ENCODE results near the gene SMCO1.
A peak's percentile ranks its signal among the peaks of the same experiment; 100 is the strongest.
"Not testable (repeated sequence)": the region's sequence is repeated elsewhere in the genome, so short reads cannot be mapped to it uniquely, and the experiment has no call there.

Gene SMCO1

GRCh38 chr3:196533260-196533681 lies 18.1 kb upstream of the SMCO1 start:
- DNase-seq (ENCODE audit: low read depth, low spot score): no peak
- H3K9me3 ChIP-seq (ENCODE audit: low read depth, low read length): no peaks in the 10 kb centered on the region
- H3K27ac ChIP-seq: no peak overlapping the region
- 0 out of 2 replicates have a peak overlapping the region, but pooled peaks have one; percentile 6 for H3K4me3 ChIP-seq
- TF ChIP-seq POLR2AphosphoS5 (IDR thresholded peaks at IDR 0.05; ENCODE audit: borderline replicate concordance, low read depth, low read length) (no peak), FOXP2 (optimal IDR thresholded peaks at IDR 0.05; ENCODE audit: control extremely low read depth, extremely low read length, insufficient read depth) (no peak)
- no peak overlapping the region for H3K9ac ChIP-seq (ENCODE audit: insufficient read length)
- H3K36me3 ChIP-seq (ENCODE audit: insufficient read depth, low read length): no peaks in the 10 kb centered on the region

- H3K27ac ChIP-seq: no peak overlapping the region
- DNase-seq (ENCODE audit: low read depth, low spot score): no peak
- no peak overlapping the region for H3K9ac ChIP-seq (ENCODE audit: insufficient read length)
- TF ChIP-seq POLR2AphosphoS5 (IDR thresholded peaks at IDR 0.05; ENCODE audit: borderline replicate concordance, low read depth, low read length) (no peak), FOXP2 (optimal IDR thresholded peaks at IDR 0.05; ENCODE audit: control extremely low read depth, extremely low read length, insufficient read depth) (no peak), EZH2 (IDR thresholded peaks at IDR 0.05) (no peak)
- H3K36me3 ChIP-seq (ENCODE audit: insufficient read depth, low read length): no peaks in the 10 kb centered on the region
- H3K9me3 ChIP-seq (ENCODE audit: low read depth, low read length): no peaks in the 10 kb centered on the region
- H3K4me3 ChIP-seq: no peak overlapping the region
Observed at GRCh38 chr3:196531418-196531817, 16.3 kb upstream of the SMCO1 start.

GRCh38 chr3:196528639-196529233 lies 13.6 kb upstream of the SMCO1 start:
- Histone ChIP-seq H3K9ac (ENCODE audit: insufficient read length) (no peak overlapping the region), H3K36me3 (ENCODE audit: insufficient read depth, low read length) (no peaks in the 10 kb centered on the region), H3K9me3 (ENCODE audit: low read depth, low read length) (no peaks in the 10 kb centered on the region), H3K4me3 (no peak overlapping the region), H3K27ac (no peak overlapping the region)
- DNase-seq (ENCODE audit: low read depth, low spot score): no peak
- TF ChIP-seq POLR2AphosphoS5 (IDR thresholded peaks at IDR 0.05; ENCODE audit: borderline replicate concordance, low read depth, low read length) (no peak), EZH2 (IDR thresholded peaks at IDR 0.05) (no peak), FOXP2 (optimal IDR thresholded peaks at IDR 0.05; ENCODE audit: control extremely low read depth, extremely low read length, insufficient read depth) (no peak)

- TF ChIP-seq FOXP2 (optimal IDR thresholded peaks at IDR 0.05; ENCODE audit: control extremely low read depth, extremely low read length, insufficient read depth): no peak
- TF ChIP-seq POLR2AphosphoS5 (IDR thresholded peaks at IDR 0.05; ENCODE audit: borderline replicate concordance, low read depth, low read length): no peak
- no peak for TF ChIP-seq EZH2 (IDR thresholded peaks at IDR 0.05)
- no peak overlapping the region for H3K9ac ChIP-seq (ENCODE audit: insufficient read length)
- H3K4me3 ChIP-seq: no peak overlapping the region
- no peak for DNase-seq (ENCODE audit: low read depth, low spot score)
- H3K36me3 ChIP-seq (ENCODE audit: insufficient read depth, low read length): no peaks in the 10 kb centered on the region
- H3K27ac ChIP-seq: no peak overlapping the region
- peaks cover 3% of the 10 kb centered on the region; the same call in 1 of the 2 replicates for H3K9me3 ChIP-seq (ENCODE audit: low read depth, low read length)
Observed at GRCh38 chr3:196525141-196525540, 10.0 kb upstream of the SMCO1 start.

GRCh38 chr3:196524527-196524926 lies 9.4 kb upstream of the SMCO1 start:
- Histone ChIP-seq H3K4me3 (no peak overlapping the region), H3K27ac (no peak overlapping the region), H3K36me3 (ENCODE audit: insufficient read depth, low read length) (no peaks in the 10 kb centered on the region), H3K9ac (ENCODE audit: insufficient read length) (no peak overlapping the region), H3K9me3 (ENCODE audit: low read depth, low read length) (peaks cover 9% of the 10 kb centered on the region; the same call in 1 of the 2 replicates)
- no peak for DNase-seq (ENCODE audit: low read depth, low spot score)
- TF ChIP-seq EZH2 (IDR thresholded peaks at IDR 0.05) (no peak), FOXP2 (optimal IDR thresholded peaks at IDR 0.05; ENCODE audit: control extremely low read depth, extremely low read length, insufficient read depth) (no peak), POLR2AphosphoS5 (IDR thresholded peaks at IDR 0.05; ENCODE audit: borderline replicate concordance, low read depth, low read length) (no peak)

- no peak for TF ChIP-seq EZH2 (IDR thresholded peaks at IDR 0.05)
- TF ChIP-seq POLR2AphosphoS5 (IDR thresholded peaks at IDR 0.05; ENCODE audit: borderline replicate concordance, low read depth, low read length): no peak
- TF ChIP-seq FOXP2 (optimal IDR thresholded peaks at IDR 0.05; ENCODE audit: control extremely low read depth, extremely low read length, insufficient read depth): no peak
- Histone ChIP-seq H3K9ac (ENCODE audit: insufficient read length) (no peak overlapping the region), H3K9me3 (ENCODE audit: low read depth, low read length) (peaks cover 15% of the 10 kb centered on the region; the same call in 1 of the 2 replicates), H3K4me3 (no peak overlapping the region), H3K27ac (no peak overlapping the region), H3K36me3 (ENCODE audit: insufficient read depth, low read length) (no peaks in the 10 kb centered on the region)
- DNase-seq (ENCODE audit: low read depth, low spot score): no peak
Observed at GRCh38 chr3:196523841-196524240, 8.7 kb upstream of the SMCO1 start.

- not testable (repeated sequence) for H3K9ac ChIP-seq (ENCODE audit: insufficient read length); H3K36me3 ChIP-seq (ENCODE audit: insufficient read depth, low read length); DNase-seq (ENCODE audit: low read depth, low spot score); H3K27ac ChIP-seq; H3K4me3 ChIP-seq
- peaks cover 22% of the 10 kb centered on the region; the same call in 1 of the 2 replicates for H3K9me3 ChIP-seq (ENCODE audit: low read depth, low read length)
Observed at GRCh38 chr3:196521291-196521690, 6.1 kb upstream of the SMCO1 start.

GRCh38 chr3:196519718-196520082 lies 4.6 kb upstream of the SMCO1 start:
- no peaks in the 10 kb centered on the region for H3K36me3 ChIP-seq (ENCODE audit: insufficient read depth, low read length)
- DNase-seq (ENCODE audit: low read depth, low spot score): no peak
- peaks cover 22% of the 10 kb centered on the region; the same call in 1 of the 2 replicates for H3K9me3 ChIP-seq (ENCODE audit: low read depth, low read length)
- no peak overlapping the region for H3K27ac ChIP-seq
- no peak for TF ChIP-seq EZH2 (IDR thresholded peaks at IDR 0.05)
- no peak for TF ChIP-seq POLR2AphosphoS5 (IDR thresholded peaks at IDR 0.05; ENCODE audit: borderline replicate concordance, low read depth, low read length)
- TF ChIP-seq FOXP2 (optimal IDR thresholded peaks at IDR 0.05; ENCODE audit: control extremely low read depth, extremely low read length, insufficient read depth): no peak
- no peak overlapping the region for H3K4me3 ChIP-seq
- H3K9ac ChIP-seq (ENCODE audit: insufficient read length): no peak overlapping the region
